Stomach (tissue), 9 donors: Measurements from ENCODE around the gene VOPP1. TPM values are rescaled to one million over a fixed set of nuclear protein-coding genes. Genes with fewer than 3 reads are reported as not detected.

Source experiments
- DNase-seq, 2 donors: peaks; one replicate each; pipeline versions ENCODE4 v3.0.0 to v3.0.0-alpha.2; 2013 to 2019
- H3K27ac ChIP-seq, 5 donors: fragments of 200-600 bp in 4 of 5; sonication (generic) in 4 of 5; one replicate each; pipeline ENCODE4 v1.5.1; 2013 to 2019; ENCODE audit warnings: mild to moderate bottlenecking in 1 of 5, moderate library complexity in 1 of 5
- H3K27me3 ChIP-seq, 3 donors: fragments of 200-600 bp; sonication (generic); one replicate each; pipeline ENCODE4 v1.5.1; 2017 to 2019; ENCODE audit warnings: mixed run types in 1 of 3
- H3K36me3 ChIP-seq, 4 donors: fragments of 200-600 bp; sonication (generic); 1 replicate in 3 of 4; 2 replicates in 1 of 4; pipeline ENCODE4 v1.5.1; 2016 to 2019
- H3K4me1 ChIP-seq, 4 donors: fragments of 200-600 bp; sonication (generic); one replicate each; pipeline ENCODE4 v1.5.1; 2016 to 2019
- H3K4me3 ChIP-seq, 4 donors: fragments of 200-600 bp; sonication (generic) in 3 of 4; one replicate each; pipeline ENCODE4 v1.5.1; 2016 to 2019; ENCODE audit warnings: mild to moderate bottlenecking in 1 of 4
- H3K9me3 ChIP-seq, 4 donors: fragments of 200-600 bp; sonication (generic); one replicate each; pipeline ENCODE4 v1.5.1; 2016 to 2019
- EP300 ChIP-seq: sonication (generic); formaldehyde crosslinking; IDR thresholded peaks from one replicate; pipeline ENCODE4 v1.6.1; 2017; ENCODE audit warnings: antibody characterized with exemption
- POLR2A ChIP-seq, 4 donors: fragments of 450-650 bp; IDR thresholded peaks; one replicate each; pipeline ENCODE4 v1.6.1; 2016; ENCODE audit warnings: antibody characterized with exemption in 4 of 4, control low read depth in 2 of 4, mild to moderate bottlenecking in 1 of 4, moderate library complexity in 1 of 4
- POLR2AphosphoS5 ChIP-seq, 3 donors: sonication (generic); formaldehyde crosslinking; IDR thresholded peaks; one replicate each; pipeline ENCODE4 v1.6.1; 2016; ENCODE audit warnings: antibody characterized with exemption in 3 of 3
- WGBS, 5 donors: extraction: QIAGEN DNeasy Blood & Tissue Kit in 3 of 5; methylation state at CpG; one replicate each; pipeline versions ENCODE4 v1.1.5 to v1.1.7; 2013 to 2018; 5-methylcytosine and 5-hydroxymethylcytosine counted together
- intact Hi-C: fragments of 100-400 bp; cut with DNase I; formaldehyde crosslinking; loops from one replicate; pipeline ENCODE4 v1.15.1; 2023; ENCODE audit warnings: low total_unique reads
- polyA plus RNA-seq, 3 donors: library from polyadenylated mRNA; stranded (reverse); fragments of 200-250 nt; gene quantifications; one replicate each; pipeline ENCODE4 v1.2.3, GENCODE V29; 2013
- total RNA-seq, 5 donors: library from RNA; depleted of rRNA; stranded (reverse); fragments of >200 nt; gene quantifications; one replicate each; pipeline versions ENCODE4 v1.1.0 to v1.2.3, GENCODE V29; 2014 to 2016
- TF ChIP-seq, protein P1 (sequence below), 7 experiments: fragments of 450-650 bp in 4 of 7; fragments of 200-600 bp in 3 of 7; sonication (generic) in 3 of 7; IDR thresholded peaks; one replicate each; pipeline ENCODE4 v1.5.1; 2016 to 2019; ENCODE audit warnings: antibody characterized with exemption in 7 of 7, control low read depth in 2 of 7, mild to moderate bottlenecking in 1 of 7
- donor health status: healthy with polysubstance abuse.
- donor health status: Bipolar disorder and iron deficiency.
- donor health status: healthy.

The VOPP1 gene
- total and polyA plus RNA-seq, 8 donors: 14.0 to 117 (median 37.0) TPM

DNA sequence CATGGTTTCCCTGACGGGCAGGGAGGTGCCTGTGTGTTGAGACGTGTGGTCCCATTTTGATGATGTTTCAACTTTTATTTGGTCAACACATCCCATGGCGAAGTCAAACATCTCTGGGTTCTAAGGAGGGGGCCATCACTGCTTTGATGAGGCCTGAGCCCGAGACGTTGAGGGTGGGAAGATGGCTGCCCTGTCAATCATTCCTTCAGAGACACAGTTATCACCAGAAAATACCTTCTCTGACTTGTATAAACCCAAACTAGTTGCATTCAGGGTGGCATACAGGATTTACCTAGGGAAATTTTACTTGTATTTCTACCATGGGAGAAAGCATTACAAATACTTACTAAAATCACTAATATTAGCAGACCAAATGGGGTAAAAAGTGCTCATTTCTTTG lies 64.6 kb downstream of the VOPP1 start:
- H3K27ac ChIP-seq: no peak overlapping the region
- no peak for TF ChIP-seq POLR2A (IDR thresholded peaks at IDR 0.05)
- TF ChIP-seq, protein P1, sequence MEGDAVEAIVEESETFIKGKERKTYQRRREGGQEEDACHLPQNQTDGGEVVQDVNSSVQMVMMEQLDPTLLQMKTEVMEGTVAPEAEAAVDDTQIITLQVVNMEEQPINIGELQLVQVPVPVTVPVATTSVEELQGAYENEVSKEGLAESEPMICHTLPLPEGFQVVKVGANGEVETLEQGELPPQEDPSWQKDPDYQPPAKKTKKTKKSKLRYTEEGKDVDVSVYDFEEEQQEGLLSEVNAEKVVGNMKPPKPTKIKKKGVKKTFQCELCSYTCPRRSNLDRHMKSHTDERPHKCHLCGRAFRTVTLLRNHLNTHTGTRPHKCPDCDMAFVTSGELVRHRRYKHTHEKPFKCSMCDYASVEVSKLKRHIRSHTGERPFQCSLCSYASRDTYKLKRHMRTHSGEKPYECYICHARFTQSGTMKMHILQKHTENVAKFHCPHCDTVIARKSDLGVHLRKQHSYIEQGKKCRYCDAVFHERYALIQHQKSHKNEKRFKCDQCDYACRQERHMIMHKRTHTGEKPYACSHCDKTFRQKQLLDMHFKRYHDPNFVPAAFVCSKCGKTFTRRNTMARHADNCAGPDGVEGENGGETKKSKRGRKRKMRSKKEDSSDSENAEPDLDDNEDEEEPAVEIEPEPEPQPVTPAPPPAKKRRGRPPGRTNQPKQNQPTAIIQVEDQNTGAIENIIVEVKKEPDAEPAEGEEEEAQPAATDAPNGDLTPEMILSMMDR (IDR thresholded peaks at IDR 0.05): no peak
- no peak for TF ChIP-seq POLR2AphosphoS5 (IDR thresholded peaks at IDR 0.05)
- TF ChIP-seq EP300: no peak

DNA sequence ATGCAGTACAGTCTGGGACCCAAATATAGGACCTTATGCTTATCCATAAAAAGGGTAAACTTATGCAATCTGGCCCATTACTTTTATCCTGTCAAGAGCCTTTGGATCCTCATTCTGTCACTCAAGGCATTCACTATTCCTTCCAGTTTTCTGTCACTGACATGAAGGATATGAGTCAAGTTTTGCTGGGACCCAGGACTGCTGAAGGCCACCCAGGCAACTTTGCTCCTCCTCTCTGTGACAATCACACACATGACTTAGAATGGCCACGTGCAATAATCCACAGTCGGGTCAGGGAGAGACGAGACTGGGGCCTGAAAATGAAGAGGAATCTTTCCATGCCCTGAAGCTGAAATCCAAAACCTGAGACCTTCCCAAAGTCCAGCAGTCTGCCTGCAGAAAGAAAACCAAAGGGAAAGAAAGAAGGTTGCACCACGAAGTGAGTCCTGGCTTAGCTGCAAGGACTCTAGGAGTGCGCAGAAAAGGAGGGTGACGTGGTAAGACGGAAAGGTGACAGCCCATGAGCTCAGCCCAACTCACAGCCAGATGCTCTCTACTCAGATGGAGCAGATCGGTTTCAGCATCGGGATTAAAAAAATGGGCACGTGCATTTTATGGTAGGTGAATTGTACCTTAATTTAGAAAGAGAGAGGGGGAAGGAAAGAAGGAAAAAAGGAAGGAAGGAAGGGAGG lies 67.2 kb downstream of the VOPP1 start:
- H3K9me3 ChIP-seq: no peaks in the 10 kb centered on the region
- no peaks in the 10 kb centered on the region for H3K27me3 ChIP-seq
- no peak overlapping the region for H3K27ac ChIP-seq
- peaks cover 0 to 28% (median 9%) of the 10 kb centered on the region in 4 donors for H3K4me1 ChIP-seq
- peak in 1 of 2 donors; percentile 11 for DNase-seq
- peaks cover 0 to 14% (median 3%) of the 10 kb centered on the region in 4 donors for H3K36me3 ChIP-seq
- H3K4me3 ChIP-seq: no peak overlapping the region
- TF ChIP-seq POLR2AphosphoS5 (IDR thresholded peaks at IDR 0.05) (no peak), EP300 (no peak), POLR2A (IDR thresholded peaks at IDR 0.05) (no peak)
- TF ChIP-seq, protein P1 (IDR thresholded peaks at IDR 0.05): no peak
- WGBS, 5 donors: 90 to 96% (median 94%) methylated on average over 10 of the region's 10 CpGs
- intact Hi-C loops: no loop called here

More for the DNA sequence above, 64.6 kb downstream of the VOPP1 start:
- intact Hi-C loops: no loop called here
- Histone ChIP-seq H3K27me3 (no peaks in the 10 kb centered on the region), H3K36me3 (peaks cover 0 to 10% (median 4%) of the 10 kb centered on the region in 4 donors), H3K4me1 (peaks cover 0 to 13% (median 7%) of the 10 kb centered on the region in 4 donors), H3K4me3 (no peak overlapping the region), H3K9me3 (no peaks in the 10 kb centered on the region)
- no peak for DNase-seq
- WGBS, 5 donors: 86 to 95% (median 88%) methylated on average over 5 of the region's 5 CpGs

DNA sequence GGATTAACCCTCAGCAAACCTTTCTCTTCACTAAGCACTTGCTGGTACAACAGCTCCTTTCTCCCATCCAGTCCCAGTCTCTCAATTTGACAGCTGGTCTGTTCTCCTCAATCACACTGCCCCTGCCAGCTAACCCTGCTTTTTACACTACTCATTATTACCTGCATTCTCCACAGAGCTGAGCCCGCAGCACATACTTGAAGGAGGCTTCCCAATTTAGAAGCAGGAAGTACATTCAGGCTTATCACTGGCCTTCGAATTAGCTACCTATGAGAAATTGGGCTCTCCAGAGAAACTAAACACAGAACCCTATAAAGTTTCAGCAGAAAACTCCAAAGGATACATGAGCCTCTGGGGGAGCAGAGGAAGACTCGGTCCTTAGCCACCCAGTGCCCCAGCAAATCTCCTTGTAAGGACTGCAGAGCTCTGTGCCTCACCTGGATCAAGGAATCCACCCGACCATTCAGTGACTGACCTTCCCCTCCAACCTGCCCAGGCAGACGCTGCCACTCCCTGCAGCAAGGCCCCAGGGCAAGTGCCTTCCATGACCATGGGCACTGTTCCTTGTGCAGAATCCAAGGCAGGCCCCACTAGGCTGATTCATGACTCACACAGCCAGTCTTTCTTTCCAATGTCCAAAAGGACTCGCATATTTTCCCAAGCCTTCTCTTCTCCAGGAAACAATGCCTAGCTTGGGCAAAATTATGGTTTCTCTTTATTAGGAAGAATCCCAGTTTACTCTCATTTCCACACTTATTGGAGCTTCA lies 68.0 kb downstream of the VOPP1 start:
- TF ChIP-seq, protein P1 (IDR thresholded peaks at IDR 0.05): no peak
- TF ChIP-seq EP300: no peak
- TF ChIP-seq POLR2AphosphoS5 (IDR thresholded peaks at IDR 0.05): no peak
- TF ChIP-seq POLR2A (IDR thresholded peaks at IDR 0.05): no peak
- Histone ChIP-seq H3K27me3 (no peaks in the 10 kb centered on the region), H3K36me3 (peaks cover 0 to 19% (median 7%) of the 10 kb centered on the region in 4 donors), H3K27ac (no peak overlapping the region), H3K9me3 (no peaks in the 10 kb centered on the region), H3K4me1 (peaks cover 0 to 27% (median 9%) of the 10 kb centered on the region in 4 donors), H3K4me3 (no peak overlapping the region)
- 52 to 71% (median 57%) methylated on average over 5 to 6 of the region's 6 CpGs for WGBS, 5 donors
- intact Hi-C loops: no loop called here
- peak in 1 of 2 donors; percentile 32 for DNase-seq

DNA sequence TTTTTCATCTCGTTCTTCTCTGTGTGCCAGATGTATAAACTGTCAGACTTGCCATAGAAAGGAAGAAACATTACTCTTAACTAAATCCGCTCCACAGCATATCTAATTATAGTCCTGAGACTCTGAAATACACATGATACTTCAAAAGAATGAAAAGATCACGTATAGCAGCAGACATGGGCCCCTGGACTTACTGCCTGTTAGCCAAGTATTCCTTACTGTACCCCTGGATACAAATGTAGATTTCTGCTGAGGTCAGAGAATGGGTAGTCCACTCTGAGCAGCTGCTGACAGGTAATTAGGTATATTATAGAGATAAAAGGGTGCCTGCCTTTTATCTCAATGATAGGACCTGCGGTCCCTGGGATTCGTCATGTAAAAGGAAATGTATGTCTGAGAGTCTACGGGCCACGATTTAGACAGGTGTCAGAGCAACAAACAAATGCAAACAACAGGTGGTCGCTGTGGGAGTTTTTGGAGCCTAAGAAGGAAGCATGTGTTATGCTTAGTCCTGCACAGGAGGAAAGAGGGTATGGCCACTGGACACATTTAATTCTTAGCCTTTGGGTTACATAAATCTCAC lies 69.4 kb downstream of the VOPP1 start:
- no peaks in the 10 kb centered on the region for H3K27me3 ChIP-seq
- H3K4me1 ChIP-seq: peaks cover 0 to 24% (median 9%) of the 10 kb centered on the region in 4 donors
- 77 to 83% (median 79%) methylated on average over 8 of the region's 8 CpGs for WGBS, 5 donors
- H3K4me3 ChIP-seq: no peak overlapping the region
- H3K27ac ChIP-seq: no peak overlapping the region
- H3K9me3 ChIP-seq: no peaks in the 10 kb centered on the region
- DNase-seq: no peak
- intact Hi-C loops: no loop called here
- peaks cover 0 to 21% (median 10%) of the 10 kb centered on the region in 4 donors for H3K36me3 ChIP-seq
- no peak for TF ChIP-seq POLR2AphosphoS5 (IDR thresholded peaks at IDR 0.05)
